ENCODE results near the gene MEIS3.

DNA sequence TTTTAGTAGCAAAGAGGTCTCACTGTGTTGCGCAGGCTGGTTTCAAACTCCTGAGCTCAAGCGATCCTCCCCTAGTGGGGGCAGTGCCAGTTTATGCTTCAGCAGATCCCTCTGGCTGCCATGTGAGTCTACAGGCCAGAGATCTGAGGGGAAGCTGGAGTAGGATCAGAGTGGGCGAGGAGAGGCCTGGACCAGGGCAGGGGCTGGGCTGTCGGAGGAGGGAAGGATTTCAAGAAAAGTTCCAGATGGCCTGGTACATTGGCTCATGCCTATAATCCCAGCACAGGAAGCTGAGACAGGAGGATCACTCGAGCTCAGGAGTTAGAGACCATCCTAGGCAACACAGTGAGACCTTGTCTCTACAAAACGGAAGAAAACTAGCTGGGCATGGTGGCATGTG, 60.4 kb downstream of the MEIS3 start:
- TF ChIP-seq FOXM1 (IDR thresholded peaks at IDR 0.05; ENCODE audit: low read depth, low read length) (no peak), NFYB (IDR thresholded peaks at IDR 0.05; ENCODE audit: insufficient read depth, low read depth, low read length) (no peak)
